ENCODE data around the gene HMG20B. TPM values are rescaled to one million over a fixed set of nuclear protein-coding genes. Genes with fewer than 3 reads are reported as not detected.

Gene HMG20B
- total RNA-seq, 6 donors from 2014 or later = 79.5 to 183 (median 85.9) TPM

DNA sequence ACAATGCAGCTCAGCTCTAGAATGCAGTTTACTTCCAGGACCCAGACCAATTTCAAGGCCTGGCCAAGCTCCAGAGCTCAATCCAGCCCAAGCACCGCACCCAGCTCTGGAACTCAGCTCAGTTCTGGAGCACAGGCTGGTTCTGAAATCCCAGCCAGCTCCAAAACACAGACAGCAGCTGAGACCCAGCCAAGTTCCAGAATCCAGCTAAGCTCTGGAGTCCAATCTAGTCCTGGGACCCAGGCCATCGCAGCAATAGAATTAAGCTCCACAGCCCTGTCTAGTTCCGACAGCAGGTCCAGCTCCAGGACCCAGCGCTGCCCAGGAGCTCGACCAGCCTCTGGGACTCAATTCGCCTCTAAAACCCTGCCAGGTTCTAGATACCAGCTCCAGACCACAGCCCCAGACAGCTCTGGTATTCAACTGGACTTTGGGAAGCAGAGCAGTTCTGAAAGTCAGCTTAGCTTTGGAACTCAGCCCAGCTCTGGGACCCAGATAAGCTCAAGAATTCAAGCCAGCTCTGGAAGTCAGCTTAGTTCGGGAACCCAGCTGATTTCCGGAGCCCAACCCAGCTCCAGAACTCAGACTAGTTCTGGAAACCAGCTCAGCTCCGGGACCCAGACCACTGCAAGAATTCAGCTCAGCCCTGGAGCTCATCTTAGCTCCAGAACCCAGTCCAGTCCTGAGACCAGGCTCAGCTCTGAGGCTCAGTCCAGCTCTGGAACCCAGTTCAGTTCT is 19.3 kb downstream of the HMG20B start:
- no peaks in the 10 kb centered on the region for H3K9me3 ChIP-seq
- 89 to 90% methylated on average over 2 to 9 of the region's 9 CpGs for WGBS, 2 donors
- H3K27ac ChIP-seq = no peak overlapping the region
- H3K27me3 ChIP-seq = no peaks in the 10 kb centered on the region
- no peak overlapping the region for H3K4me3 ChIP-seq
- no peak for TF ChIP-seq CTCF (IDR thresholded peaks at IDR 0.05)
- TF ChIP-seq EP300 (IDR thresholded peaks at IDR 0.05) = no peak
- TF ChIP-seq POLR2A (IDR thresholded peaks at IDR 0.05) = no peak
- no peak for TF ChIP-seq POLR2AphosphoS5 (IDR thresholded peaks at IDR 0.05)
- peaks cover 0 to under 1% (median 0%) of the 10 kb centered on the region in 4 donors for H3K4me1 ChIP-seq
- ATAC-seq (ENCODE audit: low FRiP score in 2 of 2) (no peak), DNase-seq (no peak)
- peaks cover 0 to 13% (median 0%) of the 10 kb centered on the region in 4 donors for H3K36me3 ChIP-seq

- no peak overlapping the region for H3K27ac ChIP-seq
- H3K36me3 ChIP-seq = peaks cover 0 to 13% (median 0%) of the 10 kb centered on the region in 4 donors
- ATAC-seq (ENCODE audit: low FRiP score in 2 of 2) (peak in 1 of 2 donors; percentile 8), DNase-seq (peak in 1 of 2 donors; percentile 47)
- no peaks in the 10 kb centered on the region for H3K27me3 ChIP-seq
- TF ChIP-seq POLR2A (IDR thresholded peaks at IDR 0.05) (no peak), EP300 (IDR thresholded peaks at IDR 0.05) (no peak), CTCF (IDR thresholded peaks at IDR 0.05) (no peak), POLR2AphosphoS5 (IDR thresholded peaks at IDR 0.05) (no peak)
- H3K9me3 ChIP-seq = no peaks in the 10 kb centered on the region
- no peak overlapping the region for H3K4me3 ChIP-seq
- 52 to 58% methylated on average over 11 of the region's 11 CpGs for WGBS, 2 donors
- no peaks in the 10 kb centered on the region for H3K4me1 ChIP-seq
Observed at GRCh38 chr19:3593156-3593555, 20.4 kb downstream of the HMG20B start.

DNA sequence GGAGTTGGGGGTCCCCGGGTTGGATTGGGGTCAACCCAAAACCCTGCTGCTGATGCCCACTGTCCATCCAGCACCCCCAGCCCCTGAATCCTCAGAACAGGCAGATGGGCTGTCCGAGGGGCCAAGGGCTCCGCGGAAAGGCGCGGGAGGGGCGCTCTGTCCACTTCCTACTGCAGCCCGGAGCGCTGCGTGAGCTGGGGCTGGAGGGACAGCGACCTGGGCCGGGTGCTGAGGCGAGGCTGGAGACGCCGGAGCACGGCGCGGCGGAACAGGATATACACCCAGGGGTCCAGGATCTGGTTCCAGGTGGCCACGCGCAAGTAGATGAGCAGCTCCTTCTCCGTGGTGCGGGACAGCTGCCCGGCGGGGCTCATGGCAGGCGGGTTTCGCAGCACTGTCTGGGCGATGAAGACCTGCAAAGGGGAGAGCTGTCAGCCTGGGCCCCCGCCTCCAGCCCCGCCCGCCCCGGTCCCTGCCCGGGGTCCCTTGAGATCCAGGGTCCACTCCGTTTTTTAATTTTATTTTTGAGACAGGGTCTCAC is 22.8 kb downstream of the HMG20B start:
- H3K4me1 ChIP-seq = no peaks in the 10 kb centered on the region
- DNase-seq (peak in 1 of 2 donors; percentile 78), ATAC-seq (ENCODE audit: low FRiP score in 2 of 2) (peak in 1 of 2 donors; percentile 38)
- H3K9me3 ChIP-seq = no peaks in the 10 kb centered on the region
- H3K36me3 ChIP-seq = peaks cover 0 to 10% (median 0%) of the 10 kb centered on the region in 4 donors
- 79 to 92% methylated on average over 15 to 25 of the region's 34 CpGs for WGBS, 2 donors
- no peaks in the 10 kb centered on the region for H3K27me3 ChIP-seq
- no peak overlapping the region for H3K27ac ChIP-seq
- H3K4me3 ChIP-seq = no peak overlapping the region
- no peak for TF ChIP-seq EP300 (IDR thresholded peaks at IDR 0.05)
- no peak for TF ChIP-seq POLR2A (IDR thresholded peaks at IDR 0.05)
- no peak for TF ChIP-seq POLR2AphosphoS5 (IDR thresholded peaks at IDR 0.05)
- TF ChIP-seq CTCF (IDR thresholded peaks at IDR 0.05) = no peak

DNA sequence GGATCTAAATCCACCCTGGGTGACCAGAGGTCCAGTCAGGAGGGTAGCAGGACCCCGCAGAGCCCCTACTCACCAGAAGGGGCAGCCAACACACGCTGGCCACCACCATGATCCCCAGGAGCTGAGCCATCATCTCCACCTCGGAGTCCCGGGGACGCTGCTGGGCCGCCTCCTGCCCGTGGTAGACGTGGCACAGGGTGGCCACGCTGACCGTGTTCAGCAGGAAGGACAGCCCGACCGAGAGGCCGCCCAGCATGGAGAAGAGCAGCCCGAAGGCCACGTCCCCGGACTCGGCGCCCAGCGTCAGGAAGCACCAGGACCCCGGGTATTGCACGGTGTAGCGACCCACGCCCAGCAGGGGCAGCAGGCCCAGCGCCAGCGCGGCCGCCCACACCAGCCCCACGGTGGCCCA is 27.0 kb downstream of the HMG20B start:
- Histone ChIP-seq H3K4me1 (peaks cover 5 to 18% (median 14%) of the 10 kb centered on the region in 4 donors), H3K36me3 (peaks cover 0 to 10% (median 0%) of the 10 kb centered on the region in 4 donors), H3K27ac (no peak overlapping the region), H3K27me3 (no peaks in the 10 kb centered on the region), H3K9me3 (no peaks in the 10 kb centered on the region), H3K4me3 (no peak overlapping the region)
- DNase-seq (peak in 1 of 2 donors; percentile 70), ATAC-seq (ENCODE audit: low FRiP score in 2 of 2) (no peak)
- TF ChIP-seq POLR2AphosphoS5 (IDR thresholded peaks at IDR 0.05) = no peak
- 40 to 85% methylated on average over 1 to 24 of the region's 28 CpGs for WGBS, 2 donors

DNA sequence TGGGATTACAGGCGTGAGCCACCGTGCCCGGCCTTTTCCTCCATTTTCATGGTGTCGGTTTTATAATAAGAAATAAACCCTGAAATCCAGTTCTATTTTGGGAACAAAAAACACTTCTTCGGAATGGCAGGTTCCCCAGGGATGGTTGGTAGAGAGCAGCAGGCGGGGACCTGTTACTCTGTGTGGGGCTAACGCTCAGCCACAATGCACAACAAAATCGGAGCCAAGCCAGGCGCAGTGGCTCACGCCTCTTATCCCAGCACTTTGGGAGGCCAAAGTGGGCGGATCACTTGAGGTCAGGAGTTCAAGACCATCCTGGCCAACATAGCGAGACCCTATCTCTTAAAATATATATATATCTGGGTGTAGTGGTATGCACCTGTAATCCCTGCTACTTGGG is 28.3 kb downstream of the HMG20B start:
- Histone ChIP-seq H3K4me3 (no peak overlapping the region), H3K4me1 (peaks cover 12 to 25% (median 21%) of the 10 kb centered on the region in 4 donors), H3K27me3 (no peaks in the 10 kb centered on the region), H3K27ac (no peak overlapping the region), H3K9me3 (no peaks in the 10 kb centered on the region), H3K36me3 (peaks cover 0 to 5% (median 0%) of the 10 kb centered on the region in 4 donors)
- no peak for DNase-seq
- ATAC-seq (ENCODE audit: low FRiP score in 2 of 2) = no peak
- 93 to 96% methylated on average over 10 to 12 of the region's 12 CpGs for WGBS, 2 donors
- TF ChIP-seq POLR2AphosphoS5 (IDR thresholded peaks at IDR 0.05) (no peak), CTCF (IDR thresholded peaks at IDR 0.05) (no peak), EP300 (IDR thresholded peaks at IDR 0.05) (no peak), POLR2A (IDR thresholded peaks at IDR 0.05) (no peak)
